ENCODE measurements around the gene BCO2.
A peak's percentile ranks its signal among the peaks of the same experiment; 100 is the strongest.

BCO2 gene

DNA sequence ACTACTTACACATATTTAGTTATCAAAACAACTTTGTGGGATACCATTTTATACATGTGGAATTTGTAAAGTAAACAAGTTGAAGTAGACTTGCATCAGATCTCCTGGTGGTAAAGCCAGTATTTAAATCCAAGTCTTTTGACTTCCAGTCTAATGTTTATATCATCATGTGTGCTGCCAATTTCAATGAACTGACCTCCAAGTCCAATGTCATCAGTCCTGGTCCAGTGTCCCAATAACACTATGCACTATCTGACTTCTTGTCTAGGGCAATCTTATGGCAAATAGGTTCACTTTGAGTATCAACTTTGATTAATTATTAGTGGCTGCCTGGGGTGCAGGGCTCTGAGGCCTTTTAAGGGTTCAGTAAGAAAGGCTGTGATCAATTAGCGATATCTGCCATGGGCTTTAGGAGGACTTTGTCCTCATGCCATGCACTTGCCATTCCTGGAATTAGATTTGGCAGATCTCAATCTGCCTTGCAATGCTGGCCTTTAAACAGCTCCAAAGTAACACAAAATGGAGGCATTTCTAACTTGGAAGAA lies 41.3 kb downstream of the BCO2 start:
- DNase-seq (ENCODE audit: low read depth, low spot score) = no peak

GRCh38 chr11:112219476-112220232 lies 44.3 kb downstream of the BCO2 start:
- DNase-seq (ENCODE audit: low read depth, low spot score) = no peak

- no peak for DNase-seq (ENCODE audit: low read depth, low spot score)
These were observed 46.0 kb downstream of the BCO2 start for GRCh38 chr11:112221274-112221835.

- DNase-seq (ENCODE audit: low read depth, low spot score) = no peak
These were observed 47.0 kb downstream of the BCO2 start for GRCh38 chr11:112222303-112222702.

DNA sequence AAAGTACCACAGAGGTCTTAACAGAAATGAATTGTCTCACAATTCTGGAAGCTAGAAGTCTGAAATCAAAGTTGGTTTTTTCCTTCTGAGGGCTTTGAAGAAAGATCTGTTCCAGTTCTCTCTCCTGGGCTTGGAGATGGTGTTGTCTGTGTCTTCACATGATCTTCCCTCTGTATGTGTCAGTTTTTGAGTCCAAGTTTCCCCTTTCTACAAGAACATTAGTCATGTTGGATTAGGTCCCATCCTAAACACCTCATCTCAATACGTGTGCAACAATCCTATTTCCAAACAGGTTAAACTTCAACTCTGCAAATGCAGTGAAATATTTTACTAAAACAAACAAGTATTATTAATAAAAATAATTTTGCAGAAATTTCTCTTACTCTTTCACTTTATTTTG lies 47.8 kb downstream of the BCO2 start:
- DNase-seq (ENCODE audit: low read depth, low spot score) = no peak

DNA sequence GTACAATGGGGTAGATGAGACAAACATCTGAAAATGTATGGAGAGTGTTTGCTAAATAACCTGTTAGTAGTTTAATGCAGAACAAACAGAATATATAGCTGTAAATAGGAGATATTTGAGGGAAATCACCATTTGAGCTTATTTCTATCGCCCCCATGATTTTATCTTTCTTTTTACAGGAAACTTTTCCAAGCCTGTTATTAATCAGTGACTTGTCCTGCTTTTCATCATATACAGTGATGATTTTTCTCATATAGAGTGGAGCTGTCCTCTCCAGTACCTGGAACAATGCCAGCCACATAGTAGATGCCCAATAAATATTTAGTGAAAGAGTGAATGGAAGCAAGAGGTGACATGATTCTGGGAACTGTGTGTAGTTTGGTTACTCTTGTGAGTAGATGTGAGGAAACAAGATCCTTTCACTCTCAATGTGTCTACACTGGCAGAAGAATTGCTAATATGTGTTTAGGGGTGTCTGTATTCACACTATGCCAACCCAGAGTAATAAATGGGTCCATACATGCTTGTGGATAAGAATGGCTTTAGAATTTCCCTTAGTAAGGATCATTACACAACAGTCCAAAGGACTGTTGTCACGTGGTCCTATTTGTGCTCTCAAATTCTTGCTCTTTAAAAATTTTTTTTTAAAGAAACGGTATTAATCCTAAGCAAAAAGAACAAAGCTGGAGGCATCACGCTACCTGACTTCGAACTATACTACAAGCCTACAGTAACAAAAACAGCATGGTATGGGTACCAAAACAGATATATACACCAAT lies 48.6 kb downstream of the BCO2 start:
- DNase-seq (ENCODE audit: low read depth, low spot score) = no peak

DNA sequence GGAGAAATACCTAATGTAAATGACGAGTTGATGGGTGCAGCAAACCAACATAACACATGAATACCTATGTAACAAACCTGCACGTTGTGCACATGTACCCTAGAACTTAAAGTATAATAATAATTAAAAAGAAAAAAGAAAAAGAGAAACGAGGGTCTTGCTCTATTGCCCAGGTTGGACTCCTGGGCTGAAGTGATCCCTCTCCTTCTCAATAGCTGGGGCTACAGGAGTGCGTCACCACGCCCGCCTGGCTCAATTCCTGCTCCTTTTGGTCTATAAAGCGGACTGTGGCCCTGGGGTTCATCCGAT lies 50.4 kb downstream of the BCO2 start:
- no peak for DNase-seq (ENCODE audit: low read depth, low spot score)

DNA sequence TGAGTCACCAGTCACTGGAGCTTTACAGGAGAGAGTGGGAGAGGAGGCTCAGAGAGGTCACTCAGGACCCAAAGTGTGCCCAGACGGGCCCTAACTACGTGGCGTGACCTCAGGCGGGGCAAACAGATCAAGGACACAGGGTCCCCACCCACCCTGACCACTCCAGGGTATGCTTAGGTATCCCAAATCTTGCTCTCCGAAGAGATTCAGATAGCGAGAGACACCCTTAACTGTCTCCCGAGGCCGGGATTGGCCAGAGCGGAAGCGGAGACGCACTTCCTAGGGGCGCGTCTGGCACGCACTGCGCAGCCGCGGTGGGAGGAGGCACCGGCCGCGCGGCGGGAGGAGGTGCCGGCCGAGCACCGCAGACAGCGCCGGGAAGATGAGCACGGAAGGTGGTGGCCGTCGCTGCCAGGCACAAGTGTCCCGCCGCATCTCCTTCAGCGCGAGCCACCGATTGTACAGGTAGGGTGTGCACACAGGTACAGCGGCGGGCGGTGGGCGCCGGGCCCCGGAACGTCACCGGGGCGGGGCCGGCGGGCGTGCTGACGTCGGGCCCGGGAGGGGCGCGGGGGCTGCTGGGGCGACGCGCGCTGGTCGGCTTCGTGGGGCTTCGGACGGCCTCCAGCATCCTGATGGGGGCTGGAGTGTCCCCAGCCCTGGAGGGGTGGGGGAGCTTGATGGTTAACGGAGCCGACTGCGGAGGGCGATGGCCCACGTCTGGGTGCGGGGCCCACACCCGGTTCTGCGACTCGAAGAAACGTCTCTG lies 50.9 kb downstream of the BCO2 start, which contains the start of gene PTS:
PTS (plus strand) TSS at position 367 of the 769 bp plus-strand sequence; CDS start at position 383, 16 bp downstream.
- DNase-seq (ENCODE audit: low read depth, low spot score) = peak; percentile 56

DNA sequence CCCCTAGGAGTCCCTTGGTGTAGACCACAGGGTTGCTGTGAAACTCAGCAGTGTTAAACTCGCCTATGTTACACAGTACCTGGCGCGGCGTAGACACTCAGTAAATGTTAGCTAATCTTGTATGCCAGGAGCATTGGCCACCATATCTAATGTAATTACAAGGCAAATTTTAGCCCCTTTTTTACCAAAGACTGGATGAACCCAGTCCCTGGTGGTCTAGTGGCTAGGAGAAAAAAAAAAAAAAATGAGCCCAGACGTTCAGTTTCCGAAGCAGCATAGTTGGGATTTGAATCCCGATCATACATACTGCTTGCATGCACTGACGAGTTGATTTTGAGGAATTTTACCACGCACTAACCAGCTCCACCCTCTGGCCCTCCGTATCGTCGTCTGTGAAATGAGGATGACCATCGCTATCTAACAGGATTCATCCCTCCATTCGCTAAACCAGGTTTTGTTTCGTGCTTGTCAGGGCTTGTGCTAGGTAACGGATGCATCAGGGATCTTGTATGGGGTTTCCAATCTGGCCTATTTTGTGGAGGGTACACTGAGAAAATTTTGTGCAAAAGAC lies 51.6 kb downstream of the BCO2 start:
- no peak for DNase-seq (ENCODE audit: low read depth, low spot score)

DNA sequence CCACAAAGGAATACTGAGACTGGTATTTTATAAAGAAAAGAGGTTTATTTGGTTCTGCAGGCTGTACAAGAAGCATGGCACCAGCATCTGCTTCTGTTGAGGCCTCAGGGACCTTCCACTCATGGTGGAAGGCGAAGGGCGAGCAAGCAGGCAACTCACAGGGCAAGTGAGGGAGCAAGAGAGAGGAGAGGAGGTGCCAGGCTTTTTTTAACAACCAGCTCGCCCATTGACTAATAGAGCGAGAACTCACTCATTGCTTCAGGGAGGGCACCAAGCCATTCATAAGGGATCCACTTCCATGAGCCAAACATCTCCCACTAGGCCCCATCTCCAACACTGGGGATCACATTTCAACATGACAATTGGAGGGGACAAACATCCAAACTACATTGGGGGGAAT lies 52.2 kb downstream of the BCO2 start:
- no peak for DNase-seq (ENCODE audit: low read depth, low spot score)

DNA sequence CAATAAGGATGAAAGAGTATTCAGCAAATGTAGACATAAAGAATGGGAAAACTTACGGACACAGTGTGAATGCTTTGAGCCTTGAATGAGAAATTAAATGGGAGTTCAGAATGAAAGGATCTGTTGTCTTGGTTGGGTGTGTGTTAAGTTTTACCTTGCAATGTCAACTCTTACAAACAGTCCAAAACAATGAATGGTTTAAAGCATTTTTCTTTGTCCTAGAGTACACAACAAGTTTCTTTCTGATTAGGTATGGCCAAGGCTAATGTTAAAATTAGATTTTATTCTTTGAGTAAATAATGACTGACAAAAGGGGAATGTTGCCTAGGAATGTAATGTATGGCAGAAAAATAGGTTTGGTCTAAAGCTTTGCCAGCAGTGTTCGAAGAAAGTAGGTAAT lies 53.4 kb downstream of the BCO2 start:
- DNase-seq (ENCODE audit: low read depth, low spot score) = no peak

- no peak for DNase-seq (ENCODE audit: low read depth, low spot score)
These were observed 53.8 kb downstream of the BCO2 start for GRCh38 chr11:112229159-112229558.

GRCh38 chr11:112229746-112230433 lies 54.6 kb downstream of the BCO2 start:
- DNase-seq (ENCODE audit: low read depth, low spot score) = no peak

- no peak for DNase-seq (ENCODE audit: low read depth, low spot score)
These were observed 56.6 kb downstream of the BCO2 start for GRCh38 chr11:112231952-112232351.

DNA sequence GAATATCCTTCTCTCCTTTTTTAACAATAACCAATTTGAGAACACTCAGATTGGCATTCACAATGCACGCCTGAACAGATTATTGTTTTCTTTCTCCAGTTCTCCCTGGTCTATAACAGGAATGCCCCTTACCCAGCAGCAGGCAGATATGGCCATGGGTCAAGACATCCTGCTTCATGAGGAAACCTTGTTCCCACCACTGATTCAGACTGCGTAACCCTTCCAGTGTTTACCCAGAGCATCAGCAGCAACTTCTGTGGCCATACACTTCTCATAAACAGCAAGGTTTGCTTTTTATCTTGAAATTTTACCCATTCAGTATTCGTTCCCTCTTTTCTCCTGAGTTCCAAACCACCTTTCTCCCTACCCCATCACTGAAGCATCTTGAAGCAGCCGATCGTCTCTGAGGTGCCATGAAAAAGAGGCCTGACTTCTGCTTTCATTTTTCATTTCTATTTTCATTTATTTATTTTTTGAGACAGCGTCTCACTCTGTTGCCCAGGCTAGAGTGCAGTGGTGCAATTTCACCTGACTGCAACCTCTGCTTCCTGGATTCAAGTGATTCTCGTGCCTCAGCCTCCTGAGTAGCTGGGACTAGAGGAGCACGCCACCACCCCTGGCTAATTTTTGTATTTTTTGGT lies 60.6 kb downstream of the BCO2 start:
- DNase-seq (ENCODE audit: low read depth, low spot score) = no peak

DNA sequence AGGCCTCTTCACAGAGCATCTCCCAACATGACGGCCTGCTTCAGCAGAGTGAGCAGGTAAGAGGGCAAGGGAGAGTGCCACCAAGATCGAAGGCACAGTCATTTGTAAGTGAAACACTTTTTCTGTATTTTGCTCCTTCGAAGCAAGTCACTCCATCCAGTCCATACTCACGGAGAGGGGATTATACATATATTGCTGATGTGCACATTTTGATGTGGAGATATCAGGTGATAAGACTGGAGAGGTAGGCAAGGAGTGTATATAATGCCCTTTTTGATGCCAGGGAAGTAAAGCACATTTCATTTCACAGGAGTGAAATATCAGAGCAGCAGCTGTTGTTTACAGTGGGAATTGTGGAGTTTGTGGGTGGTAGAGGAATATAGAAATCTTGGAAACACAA lies 62.1 kb downstream of the BCO2 start:
- DNase-seq (ENCODE audit: low read depth, low spot score) = no peak

DNA sequence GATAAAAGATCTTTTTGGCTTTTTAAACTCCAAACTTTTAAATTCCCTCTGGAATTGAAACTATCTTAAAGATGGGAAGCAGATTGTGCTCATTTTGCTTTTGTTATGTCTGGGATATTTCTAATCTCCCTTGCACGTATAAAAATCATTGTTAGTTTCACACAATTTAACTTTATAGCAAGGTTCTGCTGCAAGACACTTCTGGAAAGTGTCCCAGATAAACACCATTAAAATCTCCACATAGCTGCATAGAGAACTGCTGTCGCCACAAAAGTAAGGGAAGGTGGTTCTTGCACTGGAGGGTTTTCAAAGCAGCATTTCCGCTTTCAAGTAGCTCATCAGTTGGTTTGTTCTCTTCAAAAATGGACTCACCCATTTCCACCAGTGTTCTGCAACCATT lies 62.7 kb downstream of the BCO2 start:
- DNase-seq (ENCODE audit: low read depth, low spot score) = no peak

GRCh38 chr11:112241486-112241885 lies 66.2 kb downstream of the BCO2 start:
- DNase-seq (ENCODE audit: low read depth, low spot score) = no peak

DNA sequence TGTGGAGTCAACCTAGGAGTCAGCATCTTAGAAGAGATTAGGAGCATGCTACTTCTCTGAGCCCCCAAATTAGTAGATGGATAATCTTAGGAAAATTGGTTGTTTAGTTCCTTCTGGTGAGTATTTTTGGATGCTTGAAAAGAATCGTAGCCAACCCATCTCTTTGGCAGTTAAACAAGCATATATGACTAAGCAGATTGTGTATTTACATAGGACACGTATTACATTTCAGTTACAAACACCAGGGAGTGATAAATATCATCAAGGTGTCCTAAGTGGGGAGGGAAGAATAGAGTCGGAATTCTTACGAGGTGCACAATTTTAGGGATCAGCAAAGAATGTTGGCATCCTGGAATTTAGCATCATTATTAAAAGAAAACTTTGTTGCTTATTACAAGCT lies 71.9 kb downstream of the BCO2 start:
- no peak for DNase-seq (ENCODE audit: low read depth, low spot score)

- DNase-seq (ENCODE audit: low read depth, low spot score) = no peak
These were observed 72.9 kb downstream of the BCO2 start for GRCh38 chr11:112248201-112248600.
